Measurements from ENCODE around the gene TTC1. TPM values are rescaled to one million over a fixed set of nuclear protein-coding genes. Genes with fewer than 3 reads are reported as not detected.
"Not testable (repeated sequence)": the region's sequence is repeated elsewhere in the genome, so short reads cannot be mapped to it uniquely, and the experiment has no call there.

TTC1 gene
- total RNA-seq, 4 donors from 2014 or later: 39.9 to 67.9 (median 56.3) TPM

DNA sequence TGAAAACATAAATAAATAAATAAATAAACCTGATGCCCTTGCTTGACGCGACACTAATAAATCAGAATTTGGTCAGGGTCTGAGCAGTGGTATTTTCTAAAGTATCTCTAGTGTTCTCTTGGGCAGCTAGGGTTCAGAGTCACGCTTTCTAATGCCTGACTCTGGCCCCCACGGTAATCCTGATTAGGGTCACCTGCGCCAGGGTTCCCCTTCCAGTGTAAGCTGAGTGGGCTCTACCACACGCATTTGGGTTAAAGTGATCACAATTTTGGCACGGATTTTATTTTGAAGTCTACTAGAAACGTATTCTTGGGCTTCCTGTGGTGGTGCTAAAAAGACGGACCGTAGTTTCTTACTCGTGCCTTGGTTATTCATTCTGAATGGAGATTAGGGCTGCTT lies 651 bp downstream of the TTC1 start:
- ATAC-seq (peak in 1 of 2 donors; percentile 7), DNase-seq (no peak)
- intact Hi-C loops (cut with DNase I; ENCODE audit: low total_unique reads) (loop anchor here (1.0 to 2.0 kb wide), 2 partner anchors 110 to 747 kb away; partner anchors contain the start of genes PWWP2A and UBLCP1), in situ Hi-C loops (cut with MboI; ENCODE audit: low sequenced_read_pairs in 4 of 4) (no loop called here)
- Histone ChIP-seq H3K27ac (peak overlapping the region; percentile 84 to 88 (median 86)), H3K4me1 (peaks cover 10 to 20% of the 10 kb centered on the region in 2 donors), H3K36me3 (peaks cover 0 to 24% of the 10 kb centered on the region in 2 donors), H3K27me3 (no peaks in the 10 kb centered on the region), H3K9me3 (no peaks in the 10 kb centered on the region), H3K4me3 (peak overlapping the region; percentile 72 to 92 (median 82))
- TF ChIP-seq POLR2A (IDR thresholded peaks at IDR 0.05): no peak
- TF ChIP-seq, protein P1, sequence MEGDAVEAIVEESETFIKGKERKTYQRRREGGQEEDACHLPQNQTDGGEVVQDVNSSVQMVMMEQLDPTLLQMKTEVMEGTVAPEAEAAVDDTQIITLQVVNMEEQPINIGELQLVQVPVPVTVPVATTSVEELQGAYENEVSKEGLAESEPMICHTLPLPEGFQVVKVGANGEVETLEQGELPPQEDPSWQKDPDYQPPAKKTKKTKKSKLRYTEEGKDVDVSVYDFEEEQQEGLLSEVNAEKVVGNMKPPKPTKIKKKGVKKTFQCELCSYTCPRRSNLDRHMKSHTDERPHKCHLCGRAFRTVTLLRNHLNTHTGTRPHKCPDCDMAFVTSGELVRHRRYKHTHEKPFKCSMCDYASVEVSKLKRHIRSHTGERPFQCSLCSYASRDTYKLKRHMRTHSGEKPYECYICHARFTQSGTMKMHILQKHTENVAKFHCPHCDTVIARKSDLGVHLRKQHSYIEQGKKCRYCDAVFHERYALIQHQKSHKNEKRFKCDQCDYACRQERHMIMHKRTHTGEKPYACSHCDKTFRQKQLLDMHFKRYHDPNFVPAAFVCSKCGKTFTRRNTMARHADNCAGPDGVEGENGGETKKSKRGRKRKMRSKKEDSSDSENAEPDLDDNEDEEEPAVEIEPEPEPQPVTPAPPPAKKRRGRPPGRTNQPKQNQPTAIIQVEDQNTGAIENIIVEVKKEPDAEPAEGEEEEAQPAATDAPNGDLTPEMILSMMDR (IDR thresholded peaks at IDR 0.05 in 4 of 5, conservative IDR thresholded peaks at IDR 0.05 in 1 of 5): no peak

DNA sequence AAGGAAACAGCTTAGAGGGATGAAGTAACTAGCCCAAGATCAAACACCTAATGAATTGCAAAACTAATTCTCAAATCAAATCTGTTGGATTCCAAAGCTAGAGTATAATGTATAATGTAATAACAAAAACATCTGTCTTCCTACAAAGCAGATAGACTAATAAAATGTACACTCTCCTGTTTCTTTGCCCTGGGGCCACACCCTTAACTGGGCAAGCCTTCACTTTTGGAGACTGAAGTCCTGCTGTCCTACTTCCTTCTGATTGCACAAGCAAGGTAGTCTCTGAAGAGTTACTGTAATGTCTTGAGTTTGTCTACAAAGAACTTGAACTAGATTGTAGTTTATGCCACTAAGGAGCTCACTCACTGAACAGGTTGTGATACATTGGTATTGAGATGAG lies 2.5 kb downstream of the TTC1 start:
- ATAC-seq (no peak), DNase-seq (no peak)
- Histone ChIP-seq H3K36me3 (peaks cover 0 to 36% of the 10 kb centered on the region in 2 donors), H3K4me1 (peaks cover 10 to 20% of the 10 kb centered on the region in 2 donors), H3K27ac (no peak overlapping the region), H3K4me3 (no peak overlapping the region), H3K9me3 (no peaks in the 10 kb centered on the region), H3K27me3 (no peaks in the 10 kb centered on the region)
- intact Hi-C loops (cut with DNase I; ENCODE audit: low total_unique reads) (no loop called here), in situ Hi-C loops (cut with MboI; ENCODE audit: low sequenced_read_pairs in 4 of 4) (no loop called here)
- no peak for TF ChIP-seq POLR2A (IDR thresholded peaks at IDR 0.05)
- TF ChIP-seq, protein P1 (IDR thresholded peaks at IDR 0.05 in 4 of 5, conservative IDR thresholded peaks at IDR 0.05 in 1 of 5): no peak

DNA sequence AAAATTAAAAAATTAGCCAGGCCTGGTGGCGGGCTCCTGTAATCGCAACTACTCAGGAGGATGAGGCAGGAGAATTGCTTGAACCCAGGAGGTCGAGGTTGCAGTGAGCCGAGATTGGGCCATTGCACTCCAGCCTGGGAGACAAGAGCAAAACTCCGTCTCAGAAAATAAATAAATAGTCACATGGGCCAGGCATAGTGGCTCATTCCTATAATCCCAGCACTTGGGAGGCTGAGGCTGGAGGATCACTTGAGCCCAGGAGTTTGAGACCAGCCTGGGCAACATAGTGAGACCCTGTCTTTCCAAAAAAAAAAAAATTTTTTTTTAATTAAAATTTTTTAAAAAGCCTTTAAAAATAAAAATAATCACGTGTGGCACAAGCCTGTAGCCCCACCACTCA lies 5.3 kb downstream of the TTC1 start:
- H3K4me3 ChIP-seq; H3K9me3 ChIP-seq; in situ Hi-C loops (cut with MboI; ENCODE audit: low sequenced_read_pairs in 4 of 4); ATAC-seq; H3K27ac ChIP-seq; H3K27me3 ChIP-seq; intact Hi-C loops (cut with DNase I; ENCODE audit: low total_unique reads); DNase-seq: not testable (repeated sequence)
- H3K36me3 ChIP-seq: peaks cover 0 to 40% of the 10 kb centered on the region in 2 donors
- peaks cover 10 to 16% of the 10 kb centered on the region in 2 donors for H3K4me1 ChIP-seq

DNA sequence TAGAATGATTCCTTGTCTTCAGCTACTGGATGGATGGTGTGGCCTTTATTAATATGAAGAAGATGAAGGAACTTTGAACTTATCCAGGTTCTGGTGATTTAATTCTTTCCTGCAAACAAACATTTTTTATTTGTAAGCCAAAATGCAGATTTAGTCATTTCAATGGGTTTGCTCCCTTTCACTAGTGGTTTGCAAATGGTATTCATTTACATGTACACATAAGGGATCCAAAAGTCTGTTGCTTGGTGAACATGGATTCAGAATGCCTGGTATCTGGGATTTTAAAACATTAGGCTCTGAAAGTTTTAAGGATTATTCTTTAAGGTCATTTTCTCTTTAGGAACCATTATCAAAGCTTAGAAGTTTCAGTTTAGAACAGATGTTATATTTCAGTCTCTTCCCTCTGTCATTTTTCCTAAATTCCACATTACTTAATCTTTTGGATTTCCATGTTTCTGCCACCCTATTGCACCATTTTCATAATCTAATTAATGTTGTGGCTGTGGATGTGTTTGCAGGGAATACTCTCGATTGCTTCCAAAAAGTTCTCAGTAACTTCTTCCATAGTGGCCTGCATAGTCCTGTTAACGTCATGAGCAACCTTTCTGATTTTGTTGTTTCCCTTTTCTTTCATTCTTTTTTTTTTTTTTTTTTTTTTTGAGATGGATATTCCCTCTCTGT lies 10.1 kb downstream of the TTC1 start:
- peaks cover 0 to 24% of the 10 kb centered on the region in 2 donors for H3K36me3 ChIP-seq
- H3K9me3 ChIP-seq: no peaks in the 10 kb centered on the region
- intact Hi-C loops (cut with DNase I; ENCODE audit: low total_unique reads) (no loop called here), in situ Hi-C loops (cut with MboI; ENCODE audit: low sequenced_read_pairs in 4 of 4) (no loop called here)
- H3K27ac ChIP-seq: no peak overlapping the region
- H3K4me3 ChIP-seq: no peak overlapping the region
- H3K4me1 ChIP-seq: peaks cover 6 to 13% of the 10 kb centered on the region in 2 donors
- H3K27me3 ChIP-seq: no peaks in the 10 kb centered on the region
- ATAC-seq: no peak
- TF ChIP-seq, protein P1 (IDR thresholded peaks at IDR 0.05 in 4 of 5, conservative IDR thresholded peaks at IDR 0.05 in 1 of 5): no peak
- no peak for TF ChIP-seq POLR2A (IDR thresholded peaks at IDR 0.05)
- no peak for DNase-seq

DNA sequence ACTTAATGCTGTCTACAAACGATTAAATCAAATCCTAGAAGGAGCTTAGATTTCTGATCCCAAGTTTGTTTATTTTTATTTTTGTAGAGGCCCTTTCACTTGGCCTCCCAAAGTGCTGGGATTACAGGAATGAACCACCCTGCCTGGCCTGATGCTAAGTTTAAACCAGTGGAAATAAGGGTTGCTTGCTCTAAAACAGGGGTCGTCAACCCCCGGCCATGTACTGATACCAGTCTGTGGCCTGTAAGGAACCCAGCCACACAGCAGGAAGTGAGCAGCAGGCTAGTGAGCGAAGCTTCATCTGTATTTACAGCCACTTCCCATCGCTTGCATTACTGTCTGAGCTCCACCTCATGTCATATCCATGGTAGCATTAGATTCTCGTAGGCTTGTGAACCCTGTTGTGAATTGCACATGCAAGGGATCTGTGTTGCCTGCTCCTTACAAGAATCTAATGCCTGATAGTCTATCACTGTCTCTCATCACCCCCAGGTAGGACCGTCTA lies 11.4 kb downstream of the TTC1 start:
- Histone ChIP-seq H3K36me3 (peaks cover 0 to 19% of the 10 kb centered on the region in 2 donors), H3K4me3 (no peak overlapping the region), H3K4me1 (peaks cover 6 to 13% of the 10 kb centered on the region in 2 donors), H3K9me3 (no peaks in the 10 kb centered on the region), H3K27ac (no peak overlapping the region), H3K27me3 (no peaks in the 10 kb centered on the region)
- DNase-seq (no peak), ATAC-seq (no peak)
- in situ Hi-C loops (cut with MboI; ENCODE audit: low sequenced_read_pairs in 4 of 4) (loop anchor here (5.0 to 10.0 kb wide), 4 partner anchors 94 to 374 kb away; partner anchors contain the start of gene PWWP2A (in 1 of the 4)), intact Hi-C loops (cut with DNase I; ENCODE audit: low total_unique reads) (loop anchor here (5.0 kb wide), 1 partner anchor 97 kb away; the partner anchor contains the start of gene PWWP2A)
- TF ChIP-seq, protein P1 (IDR thresholded peaks at IDR 0.05 in 4 of 5, conservative IDR thresholded peaks at IDR 0.05 in 1 of 5): no peak
- TF ChIP-seq POLR2A (IDR thresholded peaks at IDR 0.05): no peak

All from gastrocnemius medialis (tissue), 4 donors.